ENCODE data around the gene BRAT1.
A peak's percentile ranks its signal among the peaks of the same experiment; 100 is the strongest.
"Not testable (repeated sequence)": the region's sequence is repeated elsewhere in the genome, so short reads cannot be mapped to it uniquely, and the experiment has no call there.

BRAT1 gene

GRCh38 chr7:2583798-2584580, 28.7 kb upstream of the BRAT1 start:
- DNase-seq: no peak

DNA sequence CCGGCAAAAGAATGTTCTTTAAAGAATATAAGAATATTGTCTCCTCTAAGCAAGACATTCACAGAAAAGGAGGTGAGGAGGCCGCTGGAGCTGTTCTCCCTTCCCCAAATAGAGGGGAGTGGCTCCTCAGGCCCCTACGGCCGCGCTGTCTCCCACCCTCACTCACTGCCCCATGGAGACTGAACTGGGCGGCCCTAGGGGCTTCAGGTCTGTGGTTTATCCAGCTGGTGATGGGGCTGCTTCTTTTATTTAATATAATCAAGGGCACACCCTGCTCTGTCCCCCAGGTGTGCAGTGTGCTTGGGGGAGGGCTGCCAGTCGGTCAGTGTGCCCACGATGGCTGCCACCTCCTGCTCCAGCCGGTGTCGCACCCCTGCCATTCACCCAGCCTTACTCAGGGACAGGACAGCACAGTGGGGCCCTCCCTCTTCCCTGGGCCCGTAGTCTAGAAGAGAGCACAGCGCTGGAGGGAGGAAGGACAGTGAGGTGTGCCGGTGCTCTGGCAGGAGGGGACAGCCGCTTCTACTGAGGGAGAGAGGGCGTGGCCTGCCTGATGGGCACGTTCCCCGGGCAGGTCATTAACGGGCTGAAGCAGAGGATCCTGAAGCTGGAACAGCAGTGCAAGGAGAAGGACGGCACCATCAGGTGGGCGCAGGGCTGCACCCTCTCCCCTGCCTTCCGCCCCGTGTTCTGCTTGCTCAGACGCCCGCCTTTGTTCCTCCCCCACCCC, 26.8 kb upstream of the BRAT1 start:
- DNase-seq: no peak

DNA sequence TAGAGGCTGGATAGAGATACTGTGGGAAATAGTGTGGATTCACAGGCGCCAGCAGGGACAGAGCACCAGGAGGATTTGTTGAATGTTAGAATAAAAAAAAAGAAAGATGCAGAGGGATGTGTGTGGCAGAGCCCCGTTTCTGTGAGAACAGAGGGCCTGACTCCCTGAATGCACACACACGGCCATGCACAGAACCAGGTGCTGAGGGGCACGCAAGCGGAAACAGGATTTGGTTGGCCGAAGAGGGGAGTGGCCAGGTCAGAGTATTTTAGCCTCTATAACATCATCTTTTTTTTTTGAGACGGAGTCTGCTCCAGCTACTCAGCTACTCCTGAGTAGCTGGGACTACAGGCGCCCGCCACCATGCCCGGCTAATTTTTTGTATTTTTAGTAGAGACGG, 25.3 kb upstream of the BRAT1 start:
- no peak for DNase-seq

DNA sequence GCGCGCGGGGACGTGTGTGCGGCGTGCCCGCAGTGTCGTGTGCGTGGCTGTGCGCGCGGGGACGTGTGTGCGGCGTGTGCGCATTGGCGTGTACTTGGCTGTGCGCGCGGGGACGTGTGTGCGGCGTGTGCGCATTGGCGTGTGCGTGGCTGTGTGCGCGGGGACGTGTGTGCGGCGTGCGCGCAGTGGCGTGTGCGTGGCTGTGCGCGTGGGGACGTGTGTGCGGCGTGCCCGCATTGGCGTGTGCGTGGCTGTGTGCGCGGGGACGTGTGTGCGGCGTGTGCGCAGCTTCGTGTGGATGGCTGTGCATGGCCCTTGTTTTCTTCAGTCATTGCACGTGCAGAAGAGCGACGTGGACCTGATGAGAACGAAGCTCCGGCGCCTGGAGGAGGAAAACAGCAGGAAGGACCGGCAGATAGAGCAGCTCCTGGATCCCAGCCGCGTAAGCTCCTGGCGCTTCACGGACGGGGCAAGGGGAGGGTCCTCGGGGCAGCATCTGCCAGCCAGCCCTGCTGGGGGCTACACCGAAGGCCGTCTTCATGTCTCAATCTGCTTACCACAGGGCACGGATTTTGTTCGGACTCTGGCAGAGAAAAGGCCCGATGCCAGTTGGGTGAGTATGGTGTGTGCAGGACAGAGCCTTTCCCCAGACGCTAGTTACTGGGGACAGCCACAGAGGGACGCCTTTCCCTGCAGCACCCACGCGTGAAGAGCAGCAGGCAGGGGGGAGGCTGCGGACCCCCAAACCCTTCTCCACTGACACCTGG, 22.8 kb upstream of the BRAT1 start:
- no peak for DNase-seq

DNA sequence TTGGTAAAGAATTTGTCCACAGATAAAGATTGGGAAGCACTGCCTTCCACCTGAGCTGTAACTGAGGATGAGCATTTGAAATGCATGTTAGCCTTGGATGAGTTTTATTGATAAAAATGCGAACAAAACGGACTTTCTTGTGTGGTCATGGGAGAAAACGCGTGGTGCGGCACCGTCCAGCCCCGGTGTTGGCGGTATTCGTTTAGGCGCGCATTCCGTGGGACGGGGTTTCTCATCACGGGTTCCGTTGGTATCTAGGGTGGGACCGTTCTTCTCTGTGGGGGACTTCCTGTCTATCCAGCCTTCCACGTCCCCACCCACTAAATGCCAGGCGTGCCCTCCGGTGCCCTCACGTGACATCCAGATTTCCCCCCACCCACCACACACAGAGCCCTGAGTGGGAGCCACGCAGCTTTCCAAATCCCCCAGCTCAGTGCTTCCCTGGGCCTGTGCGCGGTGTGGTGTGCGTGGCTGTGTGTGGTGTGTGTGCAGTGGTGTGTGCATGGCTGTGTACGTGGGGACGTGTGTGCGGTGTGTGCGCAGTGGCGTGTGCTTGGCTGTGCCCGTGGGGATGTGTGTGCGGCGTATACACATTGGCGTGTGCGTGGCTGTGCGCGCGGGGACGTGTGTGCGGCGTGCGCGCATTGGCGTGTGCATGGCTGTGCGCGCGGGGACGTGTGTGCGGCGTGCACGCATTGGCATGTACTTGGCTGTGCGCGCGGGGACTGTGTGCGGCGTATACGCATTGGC, 21.6 kb upstream of the BRAT1 start:
- DNase-seq: no peak

DNA sequence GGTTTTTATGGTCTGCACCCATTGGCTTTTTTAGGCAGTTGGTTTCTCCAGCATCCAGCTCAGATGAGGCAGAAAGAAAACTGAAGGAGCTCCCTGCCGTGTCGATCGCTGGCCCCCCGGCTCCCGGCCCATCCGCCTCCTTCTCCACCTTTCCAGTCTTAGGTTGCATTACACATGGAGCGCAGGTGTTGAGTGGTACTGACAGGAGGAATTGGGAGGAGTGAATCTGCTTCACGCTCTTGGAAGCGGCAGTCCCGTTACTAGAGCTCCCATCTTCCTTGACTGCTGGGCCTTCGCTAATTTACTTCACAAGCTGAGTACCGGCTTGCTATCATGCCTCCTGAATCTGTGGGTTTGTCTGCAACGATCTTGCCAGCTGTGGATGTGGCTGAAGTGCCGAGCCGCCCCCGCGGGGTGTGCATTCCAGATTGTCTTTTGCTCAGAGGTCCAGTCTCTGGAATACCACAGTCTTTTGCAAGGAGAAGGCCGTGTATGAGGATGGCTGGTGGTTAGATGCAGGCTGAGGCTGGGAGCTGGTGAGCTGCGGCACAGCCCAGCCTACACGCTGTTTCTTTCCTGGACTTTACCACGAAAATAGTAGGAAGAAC, 20.5 kb upstream of the BRAT1 start:
- peak; percentile 43 for DNase-seq

GRCh38 chr7:2575046-2575732, 19.9 kb upstream of the BRAT1 start:
- no peak for DNase-seq

DNA sequence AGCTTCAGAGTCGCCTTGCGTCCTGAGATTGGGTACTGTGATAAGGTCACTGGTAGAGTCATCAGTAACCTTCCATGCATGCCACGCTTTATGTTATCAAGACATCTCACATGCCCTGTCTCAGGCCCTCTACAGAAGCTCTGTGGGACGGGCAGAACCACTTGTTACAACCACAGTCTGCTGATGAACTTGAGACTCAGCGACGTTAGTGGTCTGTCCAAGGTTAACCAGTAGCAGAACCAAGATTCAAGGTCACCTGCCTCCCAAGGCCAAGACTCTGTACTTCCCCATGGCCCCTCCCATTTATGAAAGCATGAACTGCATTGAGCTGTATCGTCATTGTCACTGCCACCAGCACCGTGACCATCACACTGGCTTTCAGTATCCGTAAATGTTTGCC, 18.4 kb upstream of the BRAT1 start:
- no peak for DNase-seq

DNA sequence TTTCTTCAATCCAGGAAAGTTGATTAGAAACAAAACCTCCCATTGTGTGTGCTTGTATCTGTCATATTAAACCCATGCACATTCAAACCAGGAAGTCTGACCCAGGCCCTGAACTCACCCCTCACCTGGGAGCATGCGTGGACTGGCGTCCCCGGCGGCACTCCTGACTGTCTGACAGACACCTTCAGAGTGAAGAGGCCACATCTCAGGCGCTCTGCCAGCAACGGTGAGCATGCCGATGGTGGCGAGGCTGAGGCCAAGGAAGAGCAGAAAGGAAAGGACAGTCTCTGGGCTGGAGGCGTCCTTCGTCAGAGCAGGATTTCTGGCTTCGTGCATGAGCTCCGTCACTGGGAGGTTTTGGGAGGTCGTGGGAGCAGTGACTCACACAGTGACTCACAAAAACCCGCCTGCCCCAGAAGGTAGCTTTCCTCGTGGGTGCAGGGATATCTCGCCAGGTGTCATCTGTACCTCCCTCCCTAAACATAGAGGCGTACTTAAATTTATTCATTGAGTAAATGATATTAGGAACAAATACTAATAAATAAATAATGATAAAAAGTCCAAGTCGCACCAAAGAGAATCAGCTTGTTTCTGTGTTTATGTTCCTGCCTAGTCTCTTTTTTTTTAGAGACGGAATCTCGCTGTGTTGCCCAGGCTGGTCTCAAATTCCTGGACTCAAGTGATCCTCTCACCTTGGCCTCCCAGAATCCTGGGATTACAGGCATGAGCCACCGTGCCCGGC, 16.9 kb upstream of the BRAT1 start:
- DNase-seq: no peak

DNA sequence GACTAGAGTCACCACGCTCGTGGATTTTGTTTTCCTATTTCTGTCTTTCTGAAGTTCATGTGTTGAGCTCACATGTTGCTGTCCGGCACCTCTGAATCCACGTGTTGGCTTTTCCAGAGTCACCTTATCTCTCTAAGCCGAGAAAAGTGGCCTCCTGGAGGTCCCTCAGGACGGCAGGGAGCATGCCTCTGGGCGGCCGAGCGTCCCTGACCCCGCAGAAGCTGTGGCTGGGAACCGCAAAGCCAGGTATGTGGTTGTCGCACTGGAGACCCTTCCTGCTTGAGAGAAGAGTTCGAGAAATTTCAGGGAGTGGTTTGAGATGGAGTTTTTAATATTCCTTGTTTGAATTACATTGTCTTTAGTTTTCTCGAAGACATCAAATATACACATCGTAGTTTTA, 16.1 kb upstream of the BRAT1 start:
- no peak for DNase-seq

DNA sequence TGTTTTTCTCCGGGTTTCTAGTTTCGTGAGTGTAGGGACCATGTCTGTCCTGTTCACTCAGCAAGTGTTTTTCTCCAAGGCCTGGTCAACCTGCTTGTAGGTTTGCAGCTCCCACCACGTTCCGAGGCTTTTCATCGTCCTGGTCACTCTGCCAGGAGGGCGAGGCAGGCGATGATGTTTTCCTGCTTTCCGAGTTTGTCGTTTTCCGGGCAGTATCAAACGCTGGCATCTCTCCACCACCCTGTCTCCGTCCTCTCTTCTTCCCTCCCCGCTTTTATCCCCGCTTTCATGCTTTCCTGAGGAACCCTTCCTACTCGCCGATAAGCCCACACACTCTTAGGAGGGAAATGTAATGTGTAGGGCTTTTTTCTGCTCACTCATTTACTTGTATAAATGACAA, 14.7 kb upstream of the BRAT1 start:
- no peak for DNase-seq

DNA sequence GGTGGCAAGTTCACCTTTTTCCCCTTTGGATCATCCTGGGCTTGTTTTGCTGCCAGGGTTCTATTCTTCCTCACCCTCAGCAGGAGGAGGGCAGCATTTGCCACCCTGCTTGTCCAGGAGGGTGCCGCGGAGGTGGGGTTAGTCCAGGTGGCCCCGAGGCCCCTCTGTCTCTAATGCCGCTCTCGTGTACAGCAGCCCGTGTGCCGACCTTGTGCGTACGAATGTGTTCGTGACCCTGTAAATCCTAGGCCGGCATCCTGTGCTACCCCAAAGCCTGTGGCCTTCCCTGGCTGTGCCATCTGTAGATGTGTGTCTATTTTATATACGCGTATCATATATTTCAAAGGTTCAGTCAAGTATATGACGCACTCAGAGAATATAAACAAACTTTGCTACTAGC, 14.1 kb upstream of the BRAT1 start:
- no peak for DNase-seq

DNA sequence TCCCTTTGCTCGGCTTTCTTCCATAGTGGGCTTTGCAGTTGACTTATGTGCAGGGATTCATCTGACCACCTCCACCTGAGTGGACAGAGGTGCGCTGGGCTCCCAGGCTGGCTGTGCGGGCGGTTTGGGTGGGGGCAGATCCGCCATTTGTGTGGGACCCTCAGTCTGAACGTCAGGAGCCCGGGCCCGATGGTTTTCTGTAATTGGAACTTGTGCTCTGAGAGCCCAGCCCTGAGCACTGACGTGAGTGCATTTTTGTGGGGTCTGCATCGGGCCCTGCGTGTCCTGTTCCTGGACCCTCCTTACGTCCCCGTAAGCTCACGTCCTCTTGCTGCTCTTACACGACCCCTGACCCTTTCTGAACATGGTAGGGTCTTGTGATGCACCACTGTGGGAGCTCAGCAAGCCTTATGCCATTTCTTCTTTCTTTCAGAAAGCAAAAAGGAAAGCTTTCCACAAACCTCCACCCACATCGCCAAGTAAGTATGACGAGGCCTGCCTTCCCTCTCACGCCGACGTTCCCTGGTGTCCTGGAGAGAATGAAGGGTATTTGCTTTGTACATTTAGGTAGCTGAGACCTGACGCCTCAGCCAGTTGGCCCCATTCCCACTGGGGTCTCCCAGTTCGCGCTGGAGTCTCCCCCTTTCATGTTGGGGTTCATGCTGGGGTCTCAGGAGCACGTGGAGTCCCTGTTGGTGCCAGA, 13.3 kb upstream of the BRAT1 start:
- DNase-seq: no peak

DNA sequence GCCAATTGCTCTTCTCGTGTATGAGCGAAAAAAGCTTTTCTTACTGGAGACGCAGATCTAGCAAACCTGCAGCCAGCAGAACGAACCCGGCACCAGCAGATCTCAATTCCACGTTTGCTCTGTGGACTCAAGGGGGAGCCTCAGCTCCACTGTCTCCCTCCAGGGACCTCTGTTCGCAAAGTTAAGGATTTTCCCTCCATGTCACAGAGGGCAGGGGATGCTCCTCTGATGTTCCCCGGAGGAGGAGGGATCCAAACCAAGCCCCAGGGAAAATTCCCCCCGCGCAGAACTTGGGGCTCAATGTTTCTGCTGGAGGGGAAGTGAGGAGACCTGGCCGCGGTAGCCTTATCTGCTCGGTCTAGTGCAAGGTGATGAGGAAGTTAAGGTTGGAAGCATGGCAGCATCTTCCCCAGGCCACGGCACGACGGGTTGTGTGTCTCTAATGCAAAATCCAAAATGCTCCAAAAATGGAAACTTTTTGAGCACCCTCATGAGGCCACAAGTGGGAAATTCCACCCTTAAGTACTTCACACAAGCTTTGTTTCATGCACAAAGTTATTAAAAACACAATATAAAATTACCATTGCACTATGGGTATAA, 12.5 kb upstream of the BRAT1 start:
- peak; percentile 45 for DNase-seq

DNA sequence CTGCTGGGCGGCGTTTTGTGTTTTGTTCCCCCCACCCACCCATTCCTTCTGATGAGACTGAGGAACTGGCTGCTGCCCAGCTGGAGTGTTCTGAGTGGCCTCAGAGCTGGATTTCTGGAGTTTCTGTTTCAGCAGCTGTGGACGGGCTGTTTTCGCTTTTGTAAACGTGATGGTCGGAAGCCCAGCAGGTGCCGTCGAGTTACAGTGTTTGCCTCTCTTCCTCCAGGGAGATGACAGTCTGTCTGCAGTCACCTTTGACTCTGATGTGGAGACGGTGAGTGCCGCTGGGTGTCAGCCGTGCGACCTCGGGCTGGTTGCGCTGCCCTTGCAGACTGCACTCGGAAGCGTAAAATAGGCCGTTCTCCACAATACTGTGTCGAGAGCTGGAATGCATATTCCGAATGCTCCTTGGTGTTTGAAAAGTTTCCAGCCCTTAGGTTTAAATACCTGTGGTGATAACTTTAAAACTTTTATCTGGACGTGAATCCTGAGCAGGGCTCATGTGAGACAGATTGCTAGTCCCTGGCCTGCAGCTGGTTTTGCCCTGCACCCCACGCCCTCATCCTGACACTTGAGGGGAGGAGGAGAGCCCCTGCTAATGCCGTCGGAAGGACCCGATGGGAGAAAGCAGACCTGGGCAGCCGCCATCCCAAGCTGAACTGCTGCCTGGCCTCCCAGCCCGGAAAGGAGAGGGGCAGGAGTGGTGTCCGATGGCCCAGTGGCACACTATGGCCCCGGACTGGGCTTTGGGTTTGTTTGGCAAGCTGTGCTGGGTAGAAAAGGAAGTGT, 11.8 kb upstream of the BRAT1 start:
- peak; percentile 52 for DNase-seq

DNA sequence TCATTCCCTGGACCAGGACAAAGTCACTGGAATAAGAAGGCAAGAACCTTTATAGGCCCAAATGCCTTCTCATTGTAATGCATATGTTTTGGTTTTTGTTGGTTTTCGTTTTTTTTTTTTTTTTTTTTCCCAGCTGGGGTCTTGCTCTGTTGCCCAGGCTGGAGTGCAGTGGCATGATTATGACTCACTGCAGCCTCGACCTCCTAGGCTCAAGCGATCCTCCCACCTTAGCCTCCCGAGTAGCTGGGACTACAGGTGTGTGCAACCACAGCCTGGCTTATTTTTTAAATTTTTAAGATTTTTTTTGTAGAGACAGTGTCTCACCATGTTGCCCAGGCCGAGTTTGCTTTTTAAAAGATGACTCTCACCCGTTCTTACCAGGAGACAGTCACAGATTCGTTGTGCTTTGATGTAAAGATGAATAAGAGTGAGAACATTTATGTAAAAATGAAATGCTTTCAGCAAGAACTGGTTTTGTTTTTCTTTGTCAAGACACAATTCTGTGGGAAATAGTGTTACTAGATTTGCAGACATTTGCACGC, 11.1 kb upstream of the BRAT1 start:
- DNase-seq: no peak

- DNase-seq: no peak
Observed at GRCh38 chr7:2564970-2565540, 9.7 kb upstream of the BRAT1 start.

DNA sequence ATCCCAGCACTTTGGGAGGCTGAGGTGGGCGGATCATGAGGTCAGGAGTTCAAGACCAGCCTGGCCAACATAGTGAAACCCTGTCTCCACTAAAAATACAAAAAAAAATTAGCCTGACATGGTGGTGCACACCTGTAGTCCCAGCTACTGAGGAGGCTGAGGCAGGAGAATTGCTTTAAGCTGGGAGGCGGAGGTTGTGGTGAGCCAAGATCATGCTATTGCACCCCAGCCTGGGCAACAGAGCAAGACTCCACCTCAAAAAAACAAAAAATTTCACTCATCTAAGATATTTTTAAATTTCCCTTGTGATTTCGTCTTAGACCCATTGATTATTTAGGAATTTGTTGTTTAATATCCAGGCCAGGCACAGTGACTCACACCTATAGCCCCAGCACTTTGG, 8.6 kb upstream of the BRAT1 start:
- not testable (repeated sequence) for DNase-seq
